Endothelial cell of umbilical vein (primary cell): ENCODE results near the gene ISG15. TPM values are rescaled to one million over a fixed set of nuclear protein-coding genes. Genes with fewer than 3 reads are reported as not detected.

Source experiments
- BruUV-seq: library from RNA; stranded (reverse); fragments of 400-500 nt; replicated peaks from 2 replicates; lab custom pipeline; 2021; lab: Mats Ljungman, UMichigan
- CTCF ChIA-PET: fragments of 300-600, 350-600 bp; sonication (Branson Sonifier 250); formaldehyde crosslinking; loops from one replicate; lab custom pipeline; 2021; ENCODE audit warnings: antibody characterized with exemption, inconsistent platforms; lab: Charles Lee
- POLR2A ChIA-PET: fragments of 300-600, 350-600 bp; sonication (Branson Sonifier 250); formaldehyde crosslinking; loops from one replicate; lab custom pipeline; 2021; ENCODE audit warnings: antibody characterized with exemption, inconsistent platforms; lab: Charles Lee
- DNase-seq: peaks from one replicate; pipeline ENCODE4 v3.0.0-alpha.2; 2011; ENCODE audit warnings: low read depth, low spot score
- FAIRE-seq: peaks from 2 replicates; lab custom pipeline; 2011; peaks lifted over from hg19 to GRCh38; lab: Jason Lieb, UNC
- H2AFZ ChIP-seq: 2 replicates; pipeline ENCODE4 v1.6.0; 2012; ENCODE audit warnings: low read depth, low read length, control low read depth, inconsistent platforms
- H3K27ac ChIP-seq: 2 replicates; pipeline ENCODE4 v1.5.1; 2011; ENCODE audit warnings: low read depth, mild to moderate bottlenecking, control low read depth, low read length, moderate library complexity; ENCODE audit not compliant: insufficient read depth
- H3K27me3 ChIP-seq, 2 experiments: 2 replicates each; pipeline versions ENCODE4 v1.6.0 to v1.6.1; 2011; ENCODE audit warnings: low read length in 2 of 2, mixed read lengths in 1 of 2; ENCODE audit not compliant: control insufficient read depth in 2 of 2, insufficient read depth in 2 of 2
- H3K36me3 ChIP-seq, 2 experiments: 2 replicates in 1 of 2; 3 replicates in 1 of 2; pipeline ENCODE4 v1.5.1; 2011; ENCODE audit warnings: low read length in 2 of 2, mild to moderate bottlenecking in 1 of 2, moderate library complexity in 1 of 2; ENCODE audit not compliant: control insufficient read depth in 2 of 2, insufficient read depth in 2 of 2; ENCODE audit errors: extremely low read depth in 1 of 2
- H3K4me1 ChIP-seq: 3 replicates; pipeline ENCODE4 v1.5.1; 2011; ENCODE audit warnings: mild to moderate bottlenecking, low read length; ENCODE audit not compliant: control insufficient read depth, insufficient read depth; ENCODE audit errors: extremely low read depth
- H3K4me2 ChIP-seq: 2 replicates; pipeline ENCODE4 v1.6.1; 2011; ENCODE audit warnings: low read length, control low read depth, mixed read lengths; ENCODE audit not compliant: insufficient read depth
- H3K4me3 ChIP-seq, 3 experiments: fragments of 200-600 bp in 1 of 3; sonication (generic), shearing (Covaris generic) in 1 of 3; replicated peaks in 1 of 3; 2 replicates each; pipeline ENCODE4 v1.5.1; 2011 to 2016; ENCODE audit warnings: control low read depth in 3 of 3, low read length in 3 of 3, mild to moderate bottlenecking in 2 of 3, inconsistent platforms in 1 of 3, low read depth in 1 of 3, moderate library complexity in 1 of 3; ENCODE audit not compliant: insufficient read depth in 1 of 3
- H3K79me2 ChIP-seq: 2 replicates; pipeline ENCODE4 v1.6.0; 2012; ENCODE audit warnings: low read length, inconsistent platforms; ENCODE audit not compliant: control insufficient read depth, insufficient read depth
- H3K9ac ChIP-seq: replicated peaks from 2 replicates; pipeline ENCODE3; 2011; ENCODE audit warnings: low read length, control low read depth; ENCODE audit not compliant: insufficient read depth; ENCODE audit errors: extremely low read depth
- H3K9me1 ChIP-seq: replicated peaks from 3 replicates; pipeline ENCODE4 v1.6.0; 2011; ENCODE audit warnings: mild to moderate bottlenecking, low read length; ENCODE audit not compliant: control insufficient read depth, insufficient read depth; ENCODE audit errors: extremely low read depth
- H3K9me3 ChIP-seq: replicated peaks from 2 replicates; pipeline ENCODE4 v1.5.1; 2012; ENCODE audit warnings: low read length, inconsistent platforms; ENCODE audit not compliant: control insufficient read depth, insufficient read depth
- H4K20me1 ChIP-seq: replicated peaks from 2 replicates; pipeline ENCODE3; 2011; ENCODE audit warnings: mild to moderate bottlenecking, low read length; ENCODE audit not compliant: control insufficient read depth, insufficient read depth; ENCODE audit errors: extremely low read depth
- EZH2 ChIP-seq: IDR thresholded peaks from 2 replicates; pipeline ENCODE4 v1.6.1; 2012; ENCODE audit warnings: borderline replicate concordance, low read depth, mild to moderate bottlenecking, moderate library complexity, low read length, inconsistent platforms; ENCODE audit not compliant: severe bottlenecking
- FOS ChIP-seq: IDR thresholded peaks from 2 replicates; pipeline ENCODE4 v1.6.1; 2011; ENCODE audit warnings: mild to moderate bottlenecking, low read length, moderate library complexity, borderline replicate concordance; ENCODE audit not compliant: insufficient read depth
- GATA2 ChIP-seq: IDR thresholded peaks from 2 replicates; pipeline ENCODE4 v1.7.0; 2011; ENCODE audit warnings: low read depth, mild to moderate bottlenecking, moderate library complexity, mixed read lengths, low read length; ENCODE audit not compliant: insufficient read length, insufficient read depth
- JUN ChIP-seq: IDR thresholded peaks from 2 replicates; pipeline ENCODE4 v1.6.1; 2011; ENCODE audit warnings: borderline replicate concordance, low read depth; ENCODE audit not compliant: insufficient read length, insufficient read depth
- MYC ChIP-seq: IDR thresholded peaks from one replicate; pipeline ENCODE4 v1.6.1; 2011; ENCODE audit warnings: mild to moderate bottlenecking, low read depth, low read length
- POLR2A ChIP-seq: IDR thresholded peaks from 2 replicates; pipeline ENCODE4 v1.6.1; 2012; ENCODE audit warnings: low read depth, mild to moderate bottlenecking, control low read depth, low read length
- POLR2AphosphoS5 ChIP-seq: IDR thresholded peaks from 2 replicates; pipeline ENCODE4 v1.6.1; 2012; ENCODE audit warnings: low read depth, mild to moderate bottlenecking, control low read depth, low read length, moderate library complexity; ENCODE audit not compliant: insufficient read depth
- dilution Hi-C: fragments of 300-500 bp; cut with MboI; formaldehyde crosslinking; loops from one replicate; pipeline ENCODE4 v1.15.0; 2019; ENCODE audit warnings: low sequenced_read_pairs; ENCODE audit not compliant: extremely low pct_ligation_motif_present
- intact Hi-C: fragments of 100-400 bp; cut with micrococcal nuclease; formaldehyde crosslinking; loops from one replicate; pipeline ENCODE4 v1.10.0; 2022
- polyA plus RNA-seq, 4 experiments: library from polyadenylated mRNA; depleted of rRNA in 3 of 4; stranded (reverse) in 3 of 4; unstranded in 1 of 4; fragments of >200 nt; gene quantifications; 2 replicates each; pipeline versions ENCODE4 v1.2.1 to v1.2.3, GENCODE V29; 2011 to 2012; ENCODE audit warnings: missing spikeins in 1 of 4
- total RNA-seq: library from RNA; stranded (reverse); gene quantifications from 2 replicates; pipeline ENCODE4 v1.2.3, GENCODE V29; 2021
- TF ChIP-seq, protein P1 (sequence below): IDR thresholded peaks from 2 replicates; pipeline ENCODE4 v1.6.1; 2011; ENCODE audit not compliant: insufficient read depth, insufficient read length
- TF ChIP-seq, protein P2 (sequence below), 2 donors: IDR thresholded peaks; 1 replicate in 1 of 2; 2 replicates in 1 of 2; pipeline ENCODE4 v1.5.1; 2011; ENCODE audit warnings: low read length in 2 of 2, mild to moderate bottlenecking in 2 of 2, moderate library complexity in 2 of 2, control low read depth in 1 of 2, inconsistent platforms in 1 of 2, low read depth in 1 of 2; ENCODE audit not compliant: insufficient read depth in 1 of 2; ENCODE audit errors: extremely low read depth in 1 of 2

ISG15 gene
- total and polyA plus RNA-seq, 2 donors (not counting 3 experiments of a cell fraction or from before 2014, with no cell fraction given): 44.6 to 154 TPM

GRCh38 chr1:984476-984814, 28.9 kb upstream of the ISG15 start:
- dilution Hi-C loops (no loop called here), intact Hi-C loops (loop anchor here (1.0 to 2.0 kb wide), 3 partner anchors 78 to 306 kb away; partner anchors contain the start of gene C1orf159)
- no peak overlapping the region for H3K27ac ChIP-seq
- FAIRE-seq (no peak), DNase-seq (no peak)
- H3K9me1 ChIP-seq: no peaks in the 10 kb centered on the region
- TF ChIP-seq EZH2 (no peak), POLR2AphosphoS5 (no peak), FOS (no peak), POLR2A (no peak), MYC (no peak), GATA2 (no peak), JUN (no peak)
- TF ChIP-seq, protein P1, sequence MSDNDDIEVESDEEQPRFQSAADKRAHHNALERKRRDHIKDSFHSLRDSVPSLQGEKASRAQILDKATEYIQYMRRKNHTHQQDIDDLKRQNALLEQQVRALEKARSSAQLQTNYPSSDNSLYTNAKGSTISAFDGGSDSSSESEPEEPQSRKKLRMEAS: no peak
- TF ChIP-seq, protein P2, sequence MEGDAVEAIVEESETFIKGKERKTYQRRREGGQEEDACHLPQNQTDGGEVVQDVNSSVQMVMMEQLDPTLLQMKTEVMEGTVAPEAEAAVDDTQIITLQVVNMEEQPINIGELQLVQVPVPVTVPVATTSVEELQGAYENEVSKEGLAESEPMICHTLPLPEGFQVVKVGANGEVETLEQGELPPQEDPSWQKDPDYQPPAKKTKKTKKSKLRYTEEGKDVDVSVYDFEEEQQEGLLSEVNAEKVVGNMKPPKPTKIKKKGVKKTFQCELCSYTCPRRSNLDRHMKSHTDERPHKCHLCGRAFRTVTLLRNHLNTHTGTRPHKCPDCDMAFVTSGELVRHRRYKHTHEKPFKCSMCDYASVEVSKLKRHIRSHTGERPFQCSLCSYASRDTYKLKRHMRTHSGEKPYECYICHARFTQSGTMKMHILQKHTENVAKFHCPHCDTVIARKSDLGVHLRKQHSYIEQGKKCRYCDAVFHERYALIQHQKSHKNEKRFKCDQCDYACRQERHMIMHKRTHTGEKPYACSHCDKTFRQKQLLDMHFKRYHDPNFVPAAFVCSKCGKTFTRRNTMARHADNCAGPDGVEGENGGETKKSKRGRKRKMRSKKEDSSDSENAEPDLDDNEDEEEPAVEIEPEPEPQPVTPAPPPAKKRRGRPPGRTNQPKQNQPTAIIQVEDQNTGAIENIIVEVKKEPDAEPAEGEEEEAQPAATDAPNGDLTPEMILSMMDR (IDR thresholded peaks at IDR 0.05; ENCODE audit: extremely low read depth in 1 of 2, insufficient read depth in 1 of 2, low read depth in 1 of 2, low read length in 2 of 2): no peak
- H2AFZ ChIP-seq: no peak overlapping the region
- H3K9ac ChIP-seq: no peak overlapping the region
- H3K79me2 ChIP-seq: no peaks in the 10 kb centered on the region
- no TSS peak for BruUV-seq
- H4K20me1 ChIP-seq: no peaks in the 10 kb centered on the region
- peaks cover 2 to 3% of the 10 kb centered on the region in 2 experiments for H3K27me3 ChIP-seq
- no peak overlapping the region for H3K4me3 ChIP-seq
- ChIA-PET POLR2A (no interaction called here), CTCF (interaction anchor here (0.5 to 5.1 kb wide), 33 partner anchors 9 to 309 kb away, joined by 3 to 77 read pairs (median 5); partner anchors contain the start of genes HES4, ISG15, NOC2L and PLEKHN1)
- no peaks in the 10 kb centered on the region for H3K9me3 ChIP-seq
- H3K4me1 ChIP-seq: no peaks in the 10 kb centered on the region
- no peak overlapping the region for H3K4me2 ChIP-seq
- H3K36me3 ChIP-seq: no peaks in the 10 kb centered on the region
